Thyroid gland (tissue), 4 donors: ENCODE results near the gene HDDC3.

ENCODE experiments used
- CTCF ChIP-seq, 6 experiments: fragments of 200-600 bp in 3 of 6; fragments of 450-650 bp in 3 of 6; sonication (generic) in 3 of 6; IDR thresholded peaks; one replicate each; pipeline ENCODE4 v1.5.1; 2016 to 2019; ENCODE audit warnings: antibody characterized with exemption in 6 of 6, mild to moderate bottlenecking in 2 of 6, inconsistent platforms in 1 of 6, moderate library complexity in 1 of 6
- POLR2A ChIP-seq, 2 donors: fragments of 450-650 bp; IDR thresholded peaks; one replicate each; pipeline ENCODE4 v1.6.1; 2017; ENCODE audit warnings: antibody characterized with exemption in 2 of 2, mild to moderate bottlenecking in 2 of 2, moderate library complexity in 1 of 2

GRCh38 chr15:90968434-90968833 is 36.1 kb upstream of the HDDC3 start:
- TF ChIP-seq CTCF (IDR thresholded peaks at IDR 0.05) = no peak
- TF ChIP-seq POLR2A (IDR thresholded peaks at IDR 0.05) = no peak
